Fibroblast of skin of right quadriceps (primary cell): ENCODE results near the gene GAR1.
A peak's percentile ranks its signal among the peaks of the same experiment; 100 is the strongest.
"Not testable (repeated sequence)": the region's sequence is repeated elsewhere in the genome, so short reads cannot be mapped to it uniquely, and the experiment has no call there.

Source experiments
- DNase-seq: peaks from one replicate; pipeline ENCODE4 v3.0.0-alpha.2; 2013

Gene GAR1

DNA sequence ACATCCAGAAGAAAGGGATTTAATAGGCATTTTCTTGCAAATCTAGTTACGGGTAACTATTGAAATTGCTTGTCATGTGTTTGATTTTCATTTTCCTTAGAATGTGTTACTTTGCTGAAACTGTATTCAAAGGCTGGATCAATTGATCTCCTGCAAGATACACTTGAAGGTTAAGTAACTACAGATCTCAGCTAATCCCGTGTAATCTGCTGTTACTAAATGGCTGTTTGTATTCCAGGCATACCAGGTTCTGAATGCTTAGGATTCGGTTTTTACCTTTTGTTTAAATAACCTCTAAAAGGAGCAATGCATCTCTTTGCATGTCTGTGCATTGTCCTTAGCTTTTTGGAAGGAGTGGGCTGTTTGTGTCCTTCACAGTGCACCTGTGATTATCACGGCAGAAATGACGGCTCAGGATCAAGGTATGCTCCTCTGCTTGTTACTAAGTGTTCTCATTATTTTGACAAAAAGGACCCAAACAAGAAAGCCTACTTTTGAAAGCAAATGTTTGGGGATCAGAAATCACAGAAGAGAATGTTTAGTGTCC is 32.4 kb downstream of the GAR1 start, which contains the start of gene LRIT3:
TSS of gene LRIT3 (plus strand) at position 212 of the 547 bp plus-strand sequence. CDS start at position 307, 95 bp downstream.
- no peak for DNase-seq

- no peak for DNase-seq
These were observed 32.9 kb downstream of the GAR1 start for GRCh38 chr4:109848501-109848900.

- DNase-seq = no peak
These were observed 35.0 kb downstream of the GAR1 start for GRCh38 chr4:109850601-109851000.

DNA sequence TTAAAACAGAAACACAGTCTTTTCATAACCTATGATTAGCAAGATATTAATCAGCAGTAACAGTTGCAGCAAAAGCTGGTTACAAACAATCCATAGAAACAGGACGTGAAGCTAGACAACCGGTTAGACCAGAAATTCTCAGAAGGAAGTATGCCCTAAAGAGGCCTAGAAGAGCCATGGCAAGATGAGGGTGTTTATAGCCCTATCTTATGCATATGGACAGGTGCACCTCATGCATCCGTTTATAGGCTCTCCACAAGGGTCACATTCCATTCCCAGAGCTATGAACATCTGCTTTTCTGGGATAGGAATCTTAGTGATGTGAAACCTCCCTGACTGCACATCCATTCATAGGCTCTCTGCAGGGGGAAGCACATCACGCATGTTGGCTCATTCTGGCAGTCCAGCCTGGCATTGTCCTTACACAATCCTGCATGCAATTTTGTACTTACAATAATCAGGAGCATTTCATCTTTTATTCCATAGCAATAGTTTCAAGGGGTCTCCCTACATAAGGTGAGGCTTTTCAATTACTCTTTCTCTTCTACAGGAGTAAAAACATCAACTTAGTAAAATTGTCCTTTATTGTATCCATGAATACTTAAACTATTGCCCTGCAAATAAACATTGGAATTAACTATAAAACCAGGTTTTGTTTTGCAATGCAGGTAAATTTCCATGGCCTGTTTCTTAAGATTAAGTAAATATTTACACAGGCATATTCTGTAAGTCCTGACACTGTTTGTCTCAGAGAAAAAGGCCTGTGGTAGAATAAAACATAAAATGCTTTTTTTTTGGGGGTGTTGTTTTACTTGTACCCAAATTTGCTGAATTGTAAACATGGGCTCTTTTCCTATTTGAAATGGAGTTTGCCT is 44.1 kb downstream of the GAR1 start:
- not testable (repeated sequence) for DNase-seq

- DNase-seq = no peak
These were observed 45.7 kb downstream of the GAR1 start for GRCh38 chr4:109861271-109861670.

DNA sequence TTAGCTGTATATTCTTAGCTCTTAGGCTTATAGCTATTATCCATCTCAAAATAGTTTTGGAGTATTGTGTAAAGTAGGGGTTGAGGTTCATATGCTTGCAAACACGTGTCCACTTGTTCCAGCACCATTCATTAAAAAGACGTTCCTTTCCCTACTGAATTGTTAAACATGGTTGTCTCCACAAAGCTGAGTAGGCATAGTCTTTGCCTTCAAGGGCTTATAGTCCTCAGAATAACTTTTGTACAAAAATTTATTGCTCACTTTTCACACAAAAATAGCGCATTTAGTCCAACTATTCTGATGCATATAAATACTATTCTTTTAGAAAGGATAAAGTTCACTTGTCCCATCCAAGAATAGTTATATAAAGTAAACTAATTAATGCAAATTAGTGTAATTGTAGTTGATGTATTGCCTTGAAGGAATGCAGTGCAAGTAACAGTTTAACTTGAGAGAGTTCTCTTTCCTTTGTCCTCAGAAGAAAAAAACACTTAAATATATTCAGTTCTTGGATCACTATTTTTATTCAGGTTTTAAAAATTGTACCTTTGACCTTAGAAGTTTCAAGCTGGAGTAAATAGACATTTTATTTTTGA is 46.5 kb downstream of the GAR1 start:
- DNase-seq = no peak

- DNase-seq = no peak
These were observed 48.6 kb downstream of the GAR1 start for GRCh38 chr4:109864134-109864533.

- DNase-seq = no peak
These were observed 54.5 kb downstream of the GAR1 start for GRCh38 chr4:109870061-109870460.

DNA sequence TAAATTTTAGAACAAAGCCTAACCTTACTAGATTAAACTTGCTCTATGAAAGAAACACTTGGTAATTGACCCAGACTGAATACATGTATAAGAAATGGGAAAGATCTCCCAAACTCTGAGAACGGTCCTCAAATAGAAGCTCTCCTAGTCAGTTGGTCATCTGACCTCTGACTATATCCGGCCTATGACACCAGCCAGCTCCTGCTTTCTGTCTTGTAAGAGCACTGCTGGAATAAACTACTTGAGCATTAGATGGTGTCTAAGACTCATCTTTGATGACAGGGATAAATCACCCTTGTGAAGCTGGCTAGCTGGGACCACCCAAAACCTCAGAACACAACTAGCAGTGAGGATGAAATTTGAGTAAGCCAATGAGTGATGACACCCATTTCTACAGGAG is 56.5 kb downstream of the GAR1 start:
- DNase-seq = no peak

DNA sequence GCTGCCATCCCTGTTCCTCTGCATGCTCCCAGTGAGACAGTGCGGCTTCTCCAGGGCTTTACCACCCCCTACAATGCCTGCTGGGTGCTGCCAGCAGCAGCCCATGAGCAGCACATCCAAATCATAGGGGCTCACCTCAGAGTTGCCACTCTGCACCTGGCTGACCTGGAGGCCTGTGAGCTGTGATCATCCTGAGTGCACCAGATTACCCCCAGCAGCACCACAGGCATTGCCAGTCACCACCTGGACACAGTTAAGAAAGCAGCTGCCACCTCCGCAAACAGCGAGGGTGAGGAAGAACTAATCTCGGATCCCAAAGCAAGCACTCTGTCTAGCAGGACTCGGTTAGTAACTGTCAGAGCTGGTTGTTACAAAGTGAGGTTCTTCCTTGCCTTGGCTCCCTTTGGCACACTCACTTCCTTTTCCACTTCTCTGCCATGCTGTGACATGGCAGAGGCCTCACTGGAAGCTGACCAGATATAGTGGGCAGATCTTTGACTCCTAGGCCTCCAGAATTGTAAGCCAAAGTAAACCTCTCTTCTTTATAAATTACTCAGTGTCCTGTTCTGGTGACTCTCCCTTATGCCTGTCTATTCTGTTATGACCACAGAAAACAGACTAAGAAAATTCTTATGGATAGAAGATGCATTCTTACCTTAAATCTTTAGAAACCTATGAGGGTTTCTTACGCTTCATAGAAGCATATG is 57.5 kb downstream of the GAR1 start:
- DNase-seq = no peak

GRCh38 chr4:109873791-109874514 is 58.4 kb downstream of the GAR1 start:
- DNase-seq = peak; percentile 33
